ENCODE data around the gene ASB3.

DNA sequence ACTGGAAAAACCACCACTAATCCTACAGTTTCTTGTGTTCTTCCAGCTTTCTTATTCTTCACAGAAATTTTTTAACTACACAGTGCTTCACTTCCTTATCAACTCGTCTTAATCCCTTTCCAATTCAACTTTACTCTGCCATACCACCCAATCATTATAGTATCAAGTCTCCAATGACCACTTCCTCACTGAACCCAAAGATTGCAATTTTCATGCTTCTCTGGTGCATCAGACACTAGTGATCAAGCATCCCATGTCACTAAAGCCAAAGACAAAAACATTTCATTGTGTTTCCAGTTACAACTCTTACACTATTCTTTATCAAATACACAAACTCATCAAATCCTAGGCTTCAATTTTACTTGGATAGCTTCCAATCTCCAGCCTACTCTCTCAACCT is 9.6 kb downstream of the ASB3 start:
- TF ChIP-seq, protein P1, sequence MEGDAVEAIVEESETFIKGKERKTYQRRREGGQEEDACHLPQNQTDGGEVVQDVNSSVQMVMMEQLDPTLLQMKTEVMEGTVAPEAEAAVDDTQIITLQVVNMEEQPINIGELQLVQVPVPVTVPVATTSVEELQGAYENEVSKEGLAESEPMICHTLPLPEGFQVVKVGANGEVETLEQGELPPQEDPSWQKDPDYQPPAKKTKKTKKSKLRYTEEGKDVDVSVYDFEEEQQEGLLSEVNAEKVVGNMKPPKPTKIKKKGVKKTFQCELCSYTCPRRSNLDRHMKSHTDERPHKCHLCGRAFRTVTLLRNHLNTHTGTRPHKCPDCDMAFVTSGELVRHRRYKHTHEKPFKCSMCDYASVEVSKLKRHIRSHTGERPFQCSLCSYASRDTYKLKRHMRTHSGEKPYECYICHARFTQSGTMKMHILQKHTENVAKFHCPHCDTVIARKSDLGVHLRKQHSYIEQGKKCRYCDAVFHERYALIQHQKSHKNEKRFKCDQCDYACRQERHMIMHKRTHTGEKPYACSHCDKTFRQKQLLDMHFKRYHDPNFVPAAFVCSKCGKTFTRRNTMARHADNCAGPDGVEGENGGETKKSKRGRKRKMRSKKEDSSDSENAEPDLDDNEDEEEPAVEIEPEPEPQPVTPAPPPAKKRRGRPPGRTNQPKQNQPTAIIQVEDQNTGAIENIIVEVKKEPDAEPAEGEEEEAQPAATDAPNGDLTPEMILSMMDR (conservative IDR thresholded peaks at IDR 0.05; ENCODE audit: low read length) = no peak
- no peak for TF ChIP-seq EZH2phosphoT487 (IDR thresholded peaks at IDR 0.05; ENCODE audit: borderline replicate concordance)
